Measurements from ENCODE around the gene DCDC2C. TPM values are rescaled to one million over a fixed set of nuclear protein-coding genes. Genes with fewer than 3 reads are reported as not detected.

DCDC2C gene
- total and polyA plus RNA-seq, 2 donors (not counting 1 experiment from before 2014, with no cell fraction given) = not detected

DNA sequence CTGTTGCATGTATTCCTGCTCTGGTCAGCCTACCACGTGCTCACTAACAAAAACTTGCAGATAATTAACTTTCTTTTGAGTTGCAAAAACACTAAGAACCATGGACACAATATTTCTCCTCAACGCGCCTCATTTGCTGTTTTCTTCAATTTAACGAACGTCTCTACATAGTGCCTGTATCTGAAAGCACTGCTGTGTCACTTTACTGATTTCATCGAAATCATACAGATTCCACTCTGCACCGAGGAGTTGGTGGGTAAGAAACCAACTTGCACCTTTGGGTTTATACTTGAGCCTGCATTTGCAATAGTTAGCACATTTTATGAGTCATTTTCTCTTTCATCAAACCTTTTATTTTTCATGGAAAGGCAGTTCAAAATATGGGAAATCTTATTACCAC, 145.8 kb downstream of the DCDC2C start:
- Histone ChIP-seq H3K27ac (ENCODE audit: insufficient read depth, low read length) (no peak overlapping the region), H2AFZ (ENCODE audit: low read length) (no peak overlapping the region), H3K27me3 (ENCODE audit: control insufficient read depth, insufficient read depth, low read length) (no peaks in the 10 kb centered on the region), H3K9me3 (ENCODE audit: control insufficient read depth, insufficient read depth, low read depth, low read length) (no peaks in the 10 kb centered on the region), H3K4me1 (ENCODE audit: control insufficient read depth, extremely low read depth, insufficient read depth, low read length) (no peaks in the 10 kb centered on the region), H3K4me3 (replicated peaks in 1 of 4; ENCODE audit: control extremely low read depth in 1 of 4, insufficient read depth in 1 of 4, low read depth in 3 of 4, low read length in 4 of 4) (no peak overlapping the region), H3K36me3 (ENCODE audit: control insufficient read depth, insufficient read depth, low read length) (no peaks in the 10 kb centered on the region), H3K79me2 (ENCODE audit: control insufficient read depth, insufficient read depth, low read length) (no peaks in the 10 kb centered on the region), H4K20me1 (ENCODE audit: control insufficient read depth, extremely low read depth, insufficient read depth, low read length) (no peaks in the 10 kb centered on the region), H3K9ac (ENCODE audit: insufficient read depth, low read length) (no peak overlapping the region), H3K4me2 (ENCODE audit: extremely low read depth, insufficient read depth, low read length) (no peak overlapping the region)
- TF ChIP-seq, protein P1, sequence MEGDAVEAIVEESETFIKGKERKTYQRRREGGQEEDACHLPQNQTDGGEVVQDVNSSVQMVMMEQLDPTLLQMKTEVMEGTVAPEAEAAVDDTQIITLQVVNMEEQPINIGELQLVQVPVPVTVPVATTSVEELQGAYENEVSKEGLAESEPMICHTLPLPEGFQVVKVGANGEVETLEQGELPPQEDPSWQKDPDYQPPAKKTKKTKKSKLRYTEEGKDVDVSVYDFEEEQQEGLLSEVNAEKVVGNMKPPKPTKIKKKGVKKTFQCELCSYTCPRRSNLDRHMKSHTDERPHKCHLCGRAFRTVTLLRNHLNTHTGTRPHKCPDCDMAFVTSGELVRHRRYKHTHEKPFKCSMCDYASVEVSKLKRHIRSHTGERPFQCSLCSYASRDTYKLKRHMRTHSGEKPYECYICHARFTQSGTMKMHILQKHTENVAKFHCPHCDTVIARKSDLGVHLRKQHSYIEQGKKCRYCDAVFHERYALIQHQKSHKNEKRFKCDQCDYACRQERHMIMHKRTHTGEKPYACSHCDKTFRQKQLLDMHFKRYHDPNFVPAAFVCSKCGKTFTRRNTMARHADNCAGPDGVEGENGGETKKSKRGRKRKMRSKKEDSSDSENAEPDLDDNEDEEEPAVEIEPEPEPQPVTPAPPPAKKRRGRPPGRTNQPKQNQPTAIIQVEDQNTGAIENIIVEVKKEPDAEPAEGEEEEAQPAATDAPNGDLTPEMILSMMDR (conservative IDR thresholded peaks at IDR 0.05 in 1 of 2, IDR thresholded peaks at IDR 0.05 in 1 of 2; ENCODE audit: low read depth in 1 of 2, low read length in 2 of 2) = no peak
- TF ChIP-seq EZH2 (IDR thresholded peaks at IDR 0.05; ENCODE audit: low read length, missing control alignments) = no peak
- DNase-seq (ENCODE audit: low read depth in 2 of 2) = no peak

DNA sequence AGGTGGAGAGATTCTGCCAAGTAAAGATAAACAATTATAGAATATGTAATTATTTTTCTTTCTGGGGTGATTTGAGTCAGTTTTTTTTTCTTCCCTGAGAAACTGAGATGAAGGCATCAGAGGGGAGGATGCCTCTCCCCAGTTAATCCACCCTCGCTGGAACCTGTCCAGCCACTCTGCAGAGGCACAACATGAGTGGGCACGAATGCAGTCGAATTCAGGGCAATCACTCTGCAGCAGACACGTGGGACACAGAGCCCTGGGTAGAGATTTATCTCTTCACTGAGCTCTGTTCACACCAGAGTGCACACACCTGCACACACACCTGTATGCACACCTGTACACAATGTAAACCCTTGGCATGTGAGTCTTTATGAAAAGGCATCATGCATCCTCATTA, 154.2 kb downstream of the DCDC2C start:
- Histone ChIP-seq H3K27me3 (ENCODE audit: control insufficient read depth, insufficient read depth, low read length) (no peaks in the 10 kb centered on the region), H3K79me2 (ENCODE audit: control insufficient read depth, insufficient read depth, low read length) (no peaks in the 10 kb centered on the region), H2AFZ (ENCODE audit: low read length) (no peak overlapping the region), H3K4me3 (replicated peaks in 1 of 4; ENCODE audit: control extremely low read depth in 1 of 4, insufficient read depth in 1 of 4, low read depth in 3 of 4, low read length in 4 of 4) (no peak overlapping the region), H3K4me1 (ENCODE audit: control insufficient read depth, extremely low read depth, insufficient read depth, low read length) (no peaks in the 10 kb centered on the region), H3K9ac (ENCODE audit: insufficient read depth, low read length) (no peak overlapping the region), H3K9me3 (ENCODE audit: control insufficient read depth, insufficient read depth, low read depth, low read length) (no peaks in the 10 kb centered on the region), H4K20me1 (ENCODE audit: control insufficient read depth, extremely low read depth, insufficient read depth, low read length) (no peaks in the 10 kb centered on the region), H3K4me2 (ENCODE audit: extremely low read depth, insufficient read depth, low read length) (no peak overlapping the region), H3K27ac (ENCODE audit: insufficient read depth, low read length) (no peak overlapping the region), H3K36me3 (ENCODE audit: control insufficient read depth, insufficient read depth, low read length) (no peaks in the 10 kb centered on the region)
- DNase-seq (ENCODE audit: low read depth in 2 of 2) = no peak
- no peak for TF ChIP-seq EZH2 (IDR thresholded peaks at IDR 0.05; ENCODE audit: low read length, missing control alignments)
- TF ChIP-seq, protein P1 (conservative IDR thresholded peaks at IDR 0.05 in 1 of 2, IDR thresholded peaks at IDR 0.05 in 1 of 2; ENCODE audit: low read depth in 1 of 2, low read length in 2 of 2) = no peak

GRCh38 chr2:3864943-3865865, 161.8 kb downstream of the DCDC2C start:
- no peaks in the 10 kb centered on the region for H4K20me1 ChIP-seq (ENCODE audit: control insufficient read depth, extremely low read depth, insufficient read depth, low read length)
- no peak for DNase-seq (ENCODE audit: low read depth in 2 of 2)
- H3K36me3 ChIP-seq (ENCODE audit: control insufficient read depth, insufficient read depth, low read length) = no peaks in the 10 kb centered on the region
- no peak overlapping the region for H3K4me2 ChIP-seq (ENCODE audit: extremely low read depth, insufficient read depth, low read length)
- H3K27me3 ChIP-seq (ENCODE audit: control insufficient read depth, insufficient read depth, low read length) = no peaks in the 10 kb centered on the region
- no peaks in the 10 kb centered on the region for H3K9me3 ChIP-seq (ENCODE audit: control insufficient read depth, insufficient read depth, low read depth, low read length)
- no peak overlapping the region for H3K9ac ChIP-seq (ENCODE audit: insufficient read depth, low read length)
- H3K79me2 ChIP-seq (ENCODE audit: control insufficient read depth, insufficient read depth, low read length) = no peaks in the 10 kb centered on the region
- TF ChIP-seq EZH2 (IDR thresholded peaks at IDR 0.05; ENCODE audit: low read length, missing control alignments) = no peak
- TF ChIP-seq, protein P1 (conservative IDR thresholded peaks at IDR 0.05 in 1 of 2, IDR thresholded peaks at IDR 0.05 in 1 of 2; ENCODE audit: low read depth in 1 of 2, low read length in 2 of 2) = no peak
- no peak overlapping the region for H3K4me3 ChIP-seq (replicated peaks in 1 of 4; ENCODE audit: control extremely low read depth in 1 of 4, insufficient read depth in 1 of 4, low read depth in 3 of 4, low read length in 4 of 4)
- H3K4me1 ChIP-seq (ENCODE audit: control insufficient read depth, extremely low read depth, insufficient read depth, low read length) = no peaks in the 10 kb centered on the region
- H2AFZ ChIP-seq (ENCODE audit: low read length) = no peak overlapping the region
- H3K27ac ChIP-seq (ENCODE audit: insufficient read depth, low read length) = no peak overlapping the region

Data from fibroblast of lung (primary cell).